H1 (cell line): ENCODE measurements around the gene INPP5J. TPM values are rescaled to one million over a fixed set of nuclear protein-coding genes. Genes with fewer than 3 reads are reported as not detected.

ENCODE experiments used
- CTCF ChIA-PET: fragments of 300-600 bp; sonication (Branson Sonifier 250); formaldehyde crosslinking; loops from one replicate; lab custom pipeline; 2021; ENCODE audit not compliant: partially characterized antibody; lab: Charles Lee
- POLR2A ChIA-PET: fragments of 300-600 bp; sonication (Branson Sonifier 250); formaldehyde crosslinking; loops from one replicate; lab custom pipeline; 2021; ENCODE audit warnings: inconsistent platforms; ENCODE audit not compliant: partially characterized antibody; lab: Charles Lee
- DNase-seq, 2 experiments: peaks; one replicate each; pipeline versions ENCODE4 v3.0.0 to v3.0.0-alpha.2; 2010 to 2022; ENCODE audit warnings: low spot score in 2 of 2, low read depth in 1 of 2, mixed read lengths in 1 of 2
- FAIRE-seq: peaks from 2 replicates; lab custom pipeline; 2011; peaks lifted over from hg19 to GRCh38; lab: Jason Lieb, UNC
- H2AFZ ChIP-seq: 2 replicates; pipeline ENCODE4 v1.8.1; 2012; ENCODE audit warnings: low read length, inconsistent platforms
- H2AK5ac ChIP-seq: 2 replicates; pipeline ENCODE4 v1.6.1; 2013; ENCODE audit warnings: low read depth, low read length
- H2BK120ac ChIP-seq: replicated peaks from 2 replicates; pipeline ENCODE3; 2013; ENCODE audit warnings: low read depth, low read length, inconsistent platforms
- H2BK12ac ChIP-seq: 2 replicates; pipeline ENCODE4 v1.6.1; 2013; ENCODE audit warnings: low read depth, low read length
- H2BK15ac ChIP-seq: 2 replicates; pipeline ENCODE4 v1.6.1; 2013; ENCODE audit warnings: low read length
- H2BK20ac ChIP-seq: 2 replicates; pipeline ENCODE4 v1.6.1; 2013; ENCODE audit warnings: low read length
- H2BK5ac ChIP-seq: 2 replicates; pipeline ENCODE4 v1.6.1; 2013; ENCODE audit warnings: low read depth, low read length
- H3K14ac ChIP-seq: 2 replicates; pipeline ENCODE4 v1.6.1; 2013; ENCODE audit warnings: inconsistent platforms; ENCODE audit not compliant: insufficient read length
- H3K18ac ChIP-seq: 2 replicates; pipeline ENCODE4 v1.6.1; 2013; ENCODE audit warnings: low read length; ENCODE audit errors: extremely low read depth
- H3K23ac ChIP-seq: 2 replicates; pipeline ENCODE4 v1.6.1; 2013; ENCODE audit warnings: inconsistent platforms; ENCODE audit not compliant: insufficient read length
- H3K23me2 ChIP-seq: 2 replicates; pipeline ENCODE4 v1.6.1; 2013; ENCODE audit warnings: low read depth, low read length
- H3K27ac ChIP-seq: 2 replicates; pipeline ENCODE4 v1.6.1; 2011; ENCODE audit warnings: low read depth, low read length, inconsistent platforms
- H3K27me3 ChIP-seq, 4 experiments: replicated peaks in 1 of 4; 1 replicate in 1 of 4; 2 replicates in 3 of 4; pipeline versions ENCODE4 v1.6.1 to v1.8.1; 2011 to 2013; ENCODE audit warnings: low read length in 3 of 4, mild to moderate bottlenecking in 3 of 4, inconsistent platforms in 2 of 4, mixed read lengths in 2 of 4, moderate library complexity in 1 of 4; ENCODE audit not compliant: control insufficient read depth in 3 of 4, insufficient read depth in 3 of 4; ENCODE audit errors: extremely low read depth in 1 of 4
- H3K36me3 ChIP-seq, 4 experiments: 2 replicates each; pipeline versions ENCODE4 v1.6.1 to v1.8.1; 2011 to 2013; ENCODE audit warnings: mild to moderate bottlenecking in 4 of 4, low read length in 3 of 4, moderate library complexity in 2 of 4, control low read depth in 1 of 4, inconsistent platforms in 1 of 4; ENCODE audit not compliant: insufficient read depth in 4 of 4, control insufficient read depth in 2 of 4
- H3K4ac ChIP-seq: replicated peaks from 2 replicates; pipeline ENCODE3; 2013; ENCODE audit warnings: low read length, low read depth, mixed read lengths, inconsistent platforms; ENCODE audit not compliant: insufficient read length
- H3K4me1 ChIP-seq, 4 experiments: replicated peaks in 1 of 4; 1 replicate in 1 of 4; 2 replicates in 3 of 4; pipeline versions ENCODE4 v1.6.1 to v1.8.1; 2011 to 2013; ENCODE audit warnings: low read length in 3 of 4, inconsistent platforms in 2 of 4, mixed read lengths in 1 of 4; ENCODE audit not compliant: insufficient read depth in 4 of 4, control insufficient read depth in 3 of 4
- H3K4me2 ChIP-seq, 2 experiments: 2 replicates each; pipeline versions ENCODE4 v1.6.1 to v1.8.1; 2011 to 2013; ENCODE audit warnings: low read depth in 2 of 2, low read length in 2 of 2, control low read depth in 1 of 2, inconsistent platforms in 1 of 2, mild to moderate bottlenecking in 1 of 2; ENCODE audit not compliant: insufficient read depth in 1 of 2
- H3K4me3 ChIP-seq, 4 experiments: fragments of 200-600, 300-600 bp in 1 of 4; sonication (generic), shearing (Covaris generic), sonication (Bioruptor Twin) in 1 of 4; 2 replicates each; pipeline versions ENCODE4 v1.5.1 to v1.8.1; 2011 to 2016; ENCODE audit warnings: low read length in 4 of 4, low read depth in 3 of 4, control low read depth in 2 of 4, inconsistent platforms in 2 of 4, mild to moderate bottlenecking in 2 of 4, mixed read lengths in 1 of 4, moderate library complexity in 1 of 4; ENCODE audit not compliant: insufficient read depth in 2 of 4; ENCODE audit errors: extremely low read depth in 1 of 4
- H3K56ac ChIP-seq: replicated peaks from 2 replicates; pipeline ENCODE3; 2013; ENCODE audit warnings: low read depth, mild to moderate bottlenecking, mixed read lengths, low read length, inconsistent platforms; ENCODE audit not compliant: insufficient read length
- H3K79me1 ChIP-seq: 2 replicates; pipeline ENCODE4 v1.6.1; 2013; ENCODE audit warnings: low read depth, low read length, control low read depth
- H3K79me2 ChIP-seq, 2 experiments: 2 replicates each; pipeline versions ENCODE4 v1.6.1 to v1.8.1; 2012 to 2013; ENCODE audit warnings: low read length in 2 of 2, mild to moderate bottlenecking in 2 of 2, inconsistent platforms in 1 of 2; ENCODE audit not compliant: insufficient read depth in 2 of 2, control insufficient read depth in 1 of 2
- H3K9ac ChIP-seq, 4 experiments: replicated peaks in 1 of 4; 1 replicate in 1 of 4; 2 replicates in 3 of 4; pipeline versions ENCODE4 v1.6.1 to v1.8.1; 2011 to 2013; ENCODE audit warnings: low read depth in 3 of 4, low read length in 3 of 4, control low read depth in 2 of 4, mild to moderate bottlenecking in 2 of 4, moderate library complexity in 2 of 4, inconsistent platforms in 1 of 4; ENCODE audit errors: extremely low read depth in 1 of 4
- H3K9me3 ChIP-seq, 2 experiments: 2 replicates each; pipeline versions ENCODE4 v1.6.1 to v1.8.1; 2012 to 2013; ENCODE audit warnings: mild to moderate bottlenecking in 2 of 2, moderate library complexity in 2 of 2, control low read depth in 1 of 2, inconsistent platforms in 1 of 2, low read depth in 1 of 2, low read length in 1 of 2, mixed read lengths in 1 of 2; ENCODE audit not compliant: insufficient read depth in 2 of 2
- H4K20me1 ChIP-seq, 2 experiments: replicated peaks in 1 of 2; 2 replicates each; pipeline versions ENCODE3 to v1.8.1; 2011 to 2013; ENCODE audit warnings: inconsistent platforms in 2 of 2, low read length in 2 of 2, mild to moderate bottlenecking in 1 of 2; ENCODE audit not compliant: insufficient read depth in 2 of 2, control insufficient read depth in 1 of 2
- H4K5ac ChIP-seq: 2 replicates; pipeline ENCODE4 v1.6.1; 2013; ENCODE audit warnings: low read length, low read depth, mixed read lengths, inconsistent platforms; ENCODE audit not compliant: insufficient read length
- H4K8ac ChIP-seq: 2 replicates; pipeline ENCODE4 v1.8.0; 2013; ENCODE audit warnings: mild to moderate bottlenecking, moderate library complexity, low read length, inconsistent platforms; ENCODE audit not compliant: insufficient read depth; ENCODE audit errors: extremely low read depth
- H4K91ac ChIP-seq: replicated peaks from 2 replicates; pipeline ENCODE3; 2013; ENCODE audit warnings: low read length, mixed read lengths, inconsistent platforms; ENCODE audit not compliant: insufficient read length
- BRCA1 ChIP-seq: IDR thresholded peaks from 2 replicates; pipeline ENCODE4 v1.6.1; 2012; ENCODE audit warnings: low read depth, low read length, improper control_type of control experiment
- GABPA ChIP-seq: IDR thresholded peaks from 2 replicates; pipeline ENCODE4 v1.6.1; 2011; ENCODE audit warnings: mild to moderate bottlenecking, low read length, moderate library complexity, borderline replicate concordance; ENCODE audit not compliant: insufficient read depth
- HDAC2 ChIP-seq, 2 experiments: fragments of 300-600 bp in 1 of 2; sonication (generic) in 1 of 2; IDR thresholded peaks; 2 replicates each; pipeline ENCODE4 v1.6.1; 2011 to 2012; ENCODE audit warnings: low read depth in 2 of 2, low read length in 2 of 2, mild to moderate bottlenecking in 2 of 2, moderate library complexity in 2 of 2, borderline replicate concordance in 1 of 2, inconsistent platforms in 1 of 2
- HDAC6 ChIP-seq: IDR thresholded peaks from one replicate; pipeline ENCODE4 v1.7.1; 2012; ENCODE audit warnings: low read depth, mild to moderate bottlenecking, inconsistent platforms, low read length, moderate library complexity
- POLR2AphosphoS5 ChIP-seq: IDR thresholded peaks from 2 replicates; pipeline ENCODE4 v1.6.1; 2011; ENCODE audit warnings: low read depth, low read length
- RAD21 ChIP-seq, 2 experiments: IDR thresholded peaks in 1 of 2; conservative IDR thresholded peaks in 1 of 2; 2 replicates each; pipeline ENCODE4 v1.6.1; 2011; ENCODE audit warnings: low read depth in 2 of 2, low read length in 2 of 2, improper control_type of control experiment in 1 of 2, inconsistent platforms in 1 of 2, mild to moderate bottlenecking in 1 of 2, moderate library complexity in 1 of 2
- SRF ChIP-seq: IDR thresholded peaks from 2 replicates; pipeline ENCODE4 v1.6.1; 2011; ENCODE audit warnings: mild to moderate bottlenecking, low read depth, low read length, moderate library complexity
- TEAD4 ChIP-seq: IDR thresholded peaks from 2 replicates; pipeline ENCODE4 v1.6.1; 2012; ENCODE audit warnings: low read depth, low read length, inconsistent platforms, mixed read lengths
- WGBS, 2 experiments: shearing (Covaris generic) in 1 of 2; methylation state at CpG; one replicate each; pipeline versions ENCODE4 v1.1.6 to v1.1.7; 2013 to 2015; ENCODE audit warnings: low lambda C conversion rate in 2 of 2, mixed read lengths in 2 of 2, inconsistent platforms in 1 of 2, low coverage in 1 of 2, missing lambda C conversion rate in 1 of 2; ENCODE audit not compliant: insufficient replicate concordance in 2 of 2, insufficient coverage in 1 of 2, insufficient read length in 1 of 2; ENCODE audit errors: extremely low coverage in 1 of 2, missing lambda C conversion rate in 1 of 2; 5-methylcytosine and 5-hydroxymethylcytosine counted together
- polyA plus RNA-seq, 7 experiments: library from polyadenylated mRNA; depleted of rRNA in 3 of 7; stranded (reverse) in 5 of 7; unstranded in 2 of 7; fragments of >200 nt in 5 of 7; fragments of 200-250 nt in 2 of 7; gene quantifications; 1 replicate in 5 of 7; 2 replicates in 1 of 7; 4 replicates in 1 of 7; pipeline versions ENCODE4 v1.2.1 to v1.2.3, GENCODE V29; 2011 to 2013; ENCODE audit warnings: missing spikeins in 2 of 7, mixed read lengths in 2 of 7
- total RNA-seq: library from RNA; stranded (reverse); fragmentation: NEBNext Ultra II Directional; extraction: Animal tissue kit (Norgen Biotek cat#: 25700); gene quantifications from 2 replicates; pipeline ENCODE4 v1.2.1, GENCODE V29; 2021
- TF ChIP-seq, protein P1 (sequence below), 3 experiments: IDR thresholded peaks; 1 replicate in 2 of 3; 2 replicates in 1 of 3; pipeline versions ENCODE4 v1.5.1 to v1.6.1; 2011; ENCODE audit warnings: low read length in 3 of 3, mild to moderate bottlenecking in 3 of 3, inconsistent platforms in 2 of 3, low read depth in 1 of 3, moderate library complexity in 1 of 3; ENCODE audit not compliant: insufficient read depth in 1 of 3; ENCODE audit errors: control extremely low read depth in 1 of 3

The INPP5J gene
- total and polyA plus RNA-seq, 2 of the 8 experiments (the other 6 are each of a cell fraction or from before 2014, with no cell fraction given): 5.4 to 6.0 TPM

DNA sequence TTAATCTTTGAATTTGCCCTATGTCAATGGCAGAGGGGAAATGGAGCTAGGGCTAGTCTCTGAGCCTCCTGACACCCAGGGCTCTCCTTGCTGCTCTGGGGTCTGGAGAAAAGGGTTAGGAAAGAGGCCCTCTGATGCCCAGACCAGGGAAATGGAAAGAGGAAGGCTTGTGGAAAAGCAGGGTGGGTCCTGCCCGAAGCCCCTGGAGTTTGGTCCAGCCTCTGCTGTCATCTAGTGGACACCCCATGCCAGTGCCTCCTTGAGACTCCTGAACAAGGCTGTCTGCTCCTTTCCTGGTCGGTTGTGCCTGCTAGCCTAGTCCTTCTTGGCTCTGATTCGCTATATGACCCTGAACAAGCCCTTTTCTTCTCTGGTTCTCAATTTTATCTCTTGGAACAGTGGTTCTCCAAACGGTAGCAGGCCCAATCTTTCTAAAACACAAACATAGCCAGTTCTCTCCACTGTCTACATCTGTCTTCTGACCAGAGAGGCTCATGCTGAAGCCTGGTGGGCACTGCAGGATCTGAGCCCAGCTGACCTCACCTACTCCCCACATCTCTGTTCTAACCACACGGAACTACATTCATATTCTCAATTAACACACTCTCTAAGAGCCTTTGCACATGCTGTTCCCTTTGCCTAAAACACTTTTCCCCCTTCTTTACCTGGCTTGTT, 26.3 kb downstream of the INPP5J start:
- Histone ChIP-seq H4K5ac (no peak overlapping the region), H2BK120ac (no peak overlapping the region), H3K4ac (no peak overlapping the region), H3K36me3 (no peaks in the 10 kb centered on the region), H3K56ac (no peak overlapping the region), H3K4me2 (no peak overlapping the region), H3K79me2 (no peaks in the 10 kb centered on the region), H2BK12ac (no peak overlapping the region), H2AFZ (0 out of 2 replicates have a peak overlapping the region, but pooled peaks have one; percentile 19), H4K20me1 (no peaks in the 10 kb centered on the region), H3K9me3 (peaks cover 0 to 5% of the 10 kb centered on the region in 2 experiments; a peak in 1 of 4 replicates), H3K4me3 (no peak overlapping the region), H3K23me2 (no peaks in the 10 kb centered on the region), H3K27me3 (no peaks in the 10 kb centered on the region), H2AK5ac (no peak overlapping the region), H3K18ac (no peak overlapping the region), H4K8ac (no peak overlapping the region), H3K27ac (no peak overlapping the region), H3K4me1 (no peaks in the 10 kb centered on the region; a peak in 1 of 7 replicates), H3K9ac (no peak overlapping the region), H4K91ac (no peak overlapping the region), H2BK15ac (peak overlapping the region; percentile 75), H2BK5ac (no peak overlapping the region), H3K14ac (no peak overlapping the region), H3K79me1 (no peaks in the 10 kb centered on the region), H3K23ac (no peak overlapping the region), H2BK20ac (no peak overlapping the region)
- DNase-seq (peak; percentile 71 to 80), FAIRE-seq (peak; percentile 95)
- 25% methylated on average over 5 of the region's 5 CpGs; no CpG with 5 or more reads in 1 of the 2 experiments for WGBS, 2 experiments
- ChIA-PET POLR2A (interaction anchor here (0.7 to 1.4 kb wide), 5 partner anchors 21 to 180 kb away, joined by 3 to 4 read pairs (median 4); partner anchors contain the start of genes MORC2, SMTN and TUG1), CTCF (interaction anchor here (0.5 to 11.9 kb wide), 28 partner anchors 9 to 363 kb away, joined by 3 to 124 read pairs (median 5); partner anchors contain the start of genes PLA2G3, SELENOM and SMTN)
- TF ChIP-seq BRCA1 (no peak), SRF (no peak), HDAC6 (no peak), RAD21 (IDR thresholded peaks at IDR 0.05 in 1 of 2, conservative IDR thresholded peaks at IDR 0.05 in 1 of 2; ENCODE audit: low read depth in 2 of 2, low read length in 2 of 2) (peak; percentile 99 to 100), HDAC2 (IDR thresholded peaks at IDR 0.05; ENCODE audit: borderline replicate concordance in 1 of 2, low read depth in 2 of 2, low read length in 2 of 2) (no peak), POLR2AphosphoS5 (no peak), GABPA (peak; percentile 60; the same call in 1 of the 2 replicates), TEAD4 (no peak)
- TF ChIP-seq, protein P1, sequence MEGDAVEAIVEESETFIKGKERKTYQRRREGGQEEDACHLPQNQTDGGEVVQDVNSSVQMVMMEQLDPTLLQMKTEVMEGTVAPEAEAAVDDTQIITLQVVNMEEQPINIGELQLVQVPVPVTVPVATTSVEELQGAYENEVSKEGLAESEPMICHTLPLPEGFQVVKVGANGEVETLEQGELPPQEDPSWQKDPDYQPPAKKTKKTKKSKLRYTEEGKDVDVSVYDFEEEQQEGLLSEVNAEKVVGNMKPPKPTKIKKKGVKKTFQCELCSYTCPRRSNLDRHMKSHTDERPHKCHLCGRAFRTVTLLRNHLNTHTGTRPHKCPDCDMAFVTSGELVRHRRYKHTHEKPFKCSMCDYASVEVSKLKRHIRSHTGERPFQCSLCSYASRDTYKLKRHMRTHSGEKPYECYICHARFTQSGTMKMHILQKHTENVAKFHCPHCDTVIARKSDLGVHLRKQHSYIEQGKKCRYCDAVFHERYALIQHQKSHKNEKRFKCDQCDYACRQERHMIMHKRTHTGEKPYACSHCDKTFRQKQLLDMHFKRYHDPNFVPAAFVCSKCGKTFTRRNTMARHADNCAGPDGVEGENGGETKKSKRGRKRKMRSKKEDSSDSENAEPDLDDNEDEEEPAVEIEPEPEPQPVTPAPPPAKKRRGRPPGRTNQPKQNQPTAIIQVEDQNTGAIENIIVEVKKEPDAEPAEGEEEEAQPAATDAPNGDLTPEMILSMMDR (IDR thresholded peaks at IDR 0.05; ENCODE audit: control extremely low read depth in 1 of 3, insufficient read depth in 1 of 3, low read depth in 1 of 3, low read length in 3 of 3): peak; percentile 94 to 100 (median 97)
